MM.1S (cell line): ENCODE measurements around the gene ASTN1.

ENCODE experiments used
- DNase-seq: peaks from one replicate; pipeline ENCODE4 v3.0.0-alpha.2; 2015
- H2AFZ ChIP-seq: fragments of 300-600 bp; sonication (generic); 2 replicates; pipeline ENCODE4 v1.6.0; 2016; ENCODE audit warnings: antibody characterized with exemption, low read length
- H3F3A ChIP-seq: fragments of 300-600 bp; sonication (generic); 2 replicates; pipeline ENCODE4 v1.6.1; 2016; ENCODE audit warnings: mild to moderate bottlenecking, antibody characterized with exemption, low read length, moderate library complexity, mixed read lengths; ENCODE audit not compliant: insufficient read depth
- H3K27ac ChIP-seq: fragments of 300-600 bp; sonication (generic); 2 replicates; pipeline ENCODE4 v1.5.1; 2016; ENCODE audit warnings: mild to moderate bottlenecking, low read length
- H3K27me3 ChIP-seq: fragments of 300-600 bp; sonication (generic); replicated peaks from 2 replicates; pipeline ENCODE4 v1.6.0; 2016; ENCODE audit warnings: low read length; ENCODE audit not compliant: insufficient read depth
- H3K36me3 ChIP-seq: fragments of 300-600 bp; sonication (generic); replicated peaks from 2 replicates; pipeline ENCODE4 v1.6.1; 2016; ENCODE audit warnings: mild to moderate bottlenecking, low read length, mixed read lengths; ENCODE audit not compliant: insufficient read depth
- H3K4me1 ChIP-seq: fragments of 300-600 bp; sonication (generic); 2 replicates; pipeline ENCODE4 v1.6.1; 2016; ENCODE audit warnings: low read length, mixed read lengths
- H3K4me2 ChIP-seq: fragments of 300-600 bp; sonication (generic); 2 replicates; pipeline ENCODE4 v1.6.0; 2016; ENCODE audit warnings: low read depth, low read length
- H3K4me3 ChIP-seq: fragments of 300-600 bp; sonication (generic); 2 replicates; pipeline ENCODE4 v1.5.1; 2016; ENCODE audit warnings: low read length, mixed read lengths
- H3K79me2 ChIP-seq: fragments of 300-600 bp; sonication (generic); 2 replicates; pipeline ENCODE4 v1.6.1; 2016; ENCODE audit warnings: mixed run types, low read length, mixed read lengths
- H3K9ac ChIP-seq: fragments of 300-600 bp; sonication (generic); 2 replicates; pipeline ENCODE4 v1.6.1; 2016; ENCODE audit warnings: low read length, mixed read lengths
- H3K9me2 ChIP-seq: fragments of 300-600 bp; sonication (generic); replicated peaks from 2 replicates; pipeline ENCODE4 v1.6.1; 2016; ENCODE audit warnings: mild to moderate bottlenecking, low read length, mixed read lengths; ENCODE audit not compliant: insufficient read depth
- H3K9me3 ChIP-seq: fragments of 300-600 bp; sonication (generic); replicated peaks from 2 replicates; pipeline ENCODE4 v1.6.1; 2016; ENCODE audit warnings: mild to moderate bottlenecking, low read length, mixed read lengths; ENCODE audit not compliant: insufficient read depth
- H4K20me1 ChIP-seq: fragments of 300-600 bp; sonication (generic); 2 replicates; pipeline ENCODE4 v1.6.1; 2016; ENCODE audit warnings: mild to moderate bottlenecking, low read length, moderate library complexity, mixed read lengths; ENCODE audit not compliant: insufficient read depth
- EZH2 ChIP-seq: fragments of 300-600 bp; sonication (generic); optimal IDR thresholded peaks from 2 replicates; pipeline ENCODE3; 2017; ENCODE audit warnings: low read depth, mild to moderate bottlenecking, antibody characterized with exemption, low read length, mixed read lengths
- EZH2phosphoT487 ChIP-seq: fragments of 300-600 bp; sonication (generic); IDR thresholded peaks from 2 replicates; pipeline ENCODE4 v1.6.1; 2018; ENCODE audit warnings: antibody characterized with exemption, low read length
- TF ChIP-seq, protein P1 (sequence below): fragments of 300-600 bp; sonication (generic); IDR thresholded peaks from 2 replicates; pipeline ENCODE4 v1.5.1; 2016; ENCODE audit warnings: antibody characterized with exemption, low read length, mixed read lengths

ASTN1 gene

DNA sequence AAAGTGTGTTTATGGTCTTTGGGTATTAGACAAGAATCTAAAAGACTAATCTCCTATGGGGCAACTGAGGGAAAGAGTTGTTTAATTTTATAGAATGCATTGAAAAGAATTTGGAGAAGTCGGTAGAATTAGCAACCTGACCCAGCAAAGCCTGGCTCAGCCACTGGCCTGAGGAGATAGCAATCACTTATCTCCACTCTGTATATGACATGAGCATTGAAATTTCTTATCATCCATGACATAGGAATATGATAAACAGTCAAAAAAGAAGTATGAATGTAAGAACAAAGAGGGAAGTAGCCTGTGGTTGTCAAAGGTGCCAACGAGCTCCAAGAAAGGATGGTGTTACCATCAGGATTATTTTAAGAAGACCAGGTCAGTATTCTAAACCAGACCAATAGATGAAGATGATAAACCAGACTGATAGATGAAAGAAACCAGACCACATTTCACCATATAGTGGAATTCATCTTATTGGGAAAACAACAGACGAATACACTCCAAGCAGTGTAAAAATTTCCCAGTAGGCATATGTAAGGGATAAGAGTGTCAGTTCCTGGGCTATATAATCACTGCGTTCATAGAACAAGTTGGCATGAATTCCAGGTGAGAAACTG is 35.7 kb downstream of the ASTN1 start:
- Histone ChIP-seq H4K20me1 (no peaks in the 10 kb centered on the region), H3K4me1 (no peaks in the 10 kb centered on the region), H3K27me3 (no peaks in the 10 kb centered on the region), H3K4me2 (no peak overlapping the region), H3K9me3 (no peaks in the 10 kb centered on the region), H2AFZ (no peak overlapping the region), H3K9ac (no peak overlapping the region), H3K9me2 (no peaks in the 10 kb centered on the region), H3F3A (no peaks in the 10 kb centered on the region), H3K27ac (no peak overlapping the region), H3K36me3 (no peaks in the 10 kb centered on the region), H3K4me3 (no peak overlapping the region), H3K79me2 (no peaks in the 10 kb centered on the region)
- TF ChIP-seq, protein P1, sequence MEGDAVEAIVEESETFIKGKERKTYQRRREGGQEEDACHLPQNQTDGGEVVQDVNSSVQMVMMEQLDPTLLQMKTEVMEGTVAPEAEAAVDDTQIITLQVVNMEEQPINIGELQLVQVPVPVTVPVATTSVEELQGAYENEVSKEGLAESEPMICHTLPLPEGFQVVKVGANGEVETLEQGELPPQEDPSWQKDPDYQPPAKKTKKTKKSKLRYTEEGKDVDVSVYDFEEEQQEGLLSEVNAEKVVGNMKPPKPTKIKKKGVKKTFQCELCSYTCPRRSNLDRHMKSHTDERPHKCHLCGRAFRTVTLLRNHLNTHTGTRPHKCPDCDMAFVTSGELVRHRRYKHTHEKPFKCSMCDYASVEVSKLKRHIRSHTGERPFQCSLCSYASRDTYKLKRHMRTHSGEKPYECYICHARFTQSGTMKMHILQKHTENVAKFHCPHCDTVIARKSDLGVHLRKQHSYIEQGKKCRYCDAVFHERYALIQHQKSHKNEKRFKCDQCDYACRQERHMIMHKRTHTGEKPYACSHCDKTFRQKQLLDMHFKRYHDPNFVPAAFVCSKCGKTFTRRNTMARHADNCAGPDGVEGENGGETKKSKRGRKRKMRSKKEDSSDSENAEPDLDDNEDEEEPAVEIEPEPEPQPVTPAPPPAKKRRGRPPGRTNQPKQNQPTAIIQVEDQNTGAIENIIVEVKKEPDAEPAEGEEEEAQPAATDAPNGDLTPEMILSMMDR, result no peak
- TF ChIP-seq EZH2 (no peak), EZH2phosphoT487 (no peak)
- DNase-seq, result no peak

DNA sequence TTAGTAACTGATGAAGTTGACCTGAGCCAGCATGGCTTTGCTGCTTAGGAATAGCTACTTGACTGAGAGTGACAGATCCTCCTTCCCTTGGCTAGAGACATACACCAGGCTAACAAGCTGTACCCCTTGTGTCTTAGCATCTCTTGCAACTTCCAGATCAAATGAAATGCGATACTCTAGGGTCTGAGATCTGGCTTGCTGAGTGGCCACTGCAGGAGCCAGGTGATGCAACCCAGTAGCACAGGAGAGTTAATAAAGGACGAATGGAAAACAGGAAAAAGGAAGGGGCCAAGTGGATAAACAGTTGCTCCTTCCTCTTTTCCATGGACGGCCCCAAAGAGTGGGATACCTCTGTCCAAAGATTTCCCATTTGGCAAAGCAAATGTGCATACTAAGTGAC is 38.2 kb downstream of the ASTN1 start:
- H3K36me3 ChIP-seq, result no peaks in the 10 kb centered on the region

DNA sequence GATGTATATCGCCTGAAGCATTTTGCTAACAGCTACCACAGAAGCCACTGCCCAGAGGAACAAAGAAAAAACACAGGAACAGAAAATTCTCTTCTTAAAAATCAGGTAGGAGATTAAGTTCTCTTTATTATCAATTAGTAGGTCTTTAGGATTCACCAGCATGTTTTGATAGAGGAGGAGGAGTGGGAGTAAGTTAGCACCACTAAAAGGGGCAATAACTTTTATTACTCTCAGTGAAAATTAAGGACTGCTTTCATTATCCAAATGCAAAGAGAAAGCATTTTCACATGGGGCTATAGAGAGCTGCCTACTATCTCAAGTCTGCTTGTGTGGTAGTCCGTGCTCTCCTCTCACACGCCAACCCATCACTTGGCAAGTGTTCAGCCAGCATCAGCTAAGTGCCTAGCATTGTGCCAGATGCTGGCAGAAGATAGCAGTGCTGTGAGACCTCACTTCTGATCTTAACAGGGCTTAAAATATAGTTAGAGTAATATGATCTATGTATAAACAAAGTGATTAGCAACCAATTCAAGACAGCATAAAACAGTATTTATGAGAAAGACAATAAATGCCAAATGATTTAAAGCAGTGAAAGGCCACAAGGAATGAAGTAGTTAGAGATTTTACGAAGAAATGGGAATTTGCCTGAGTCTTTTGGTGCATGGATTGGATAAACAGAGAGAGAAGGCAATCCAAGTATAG is 39.8 kb downstream of the ASTN1 start:
- DNase-seq, result no peak
- Histone ChIP-seq H3K36me3 (no peaks in the 10 kb centered on the region), H3K4me2 (no peak overlapping the region), H3K79me2 (no peaks in the 10 kb centered on the region), H3K9ac (no peak overlapping the region), H3K9me3 (no peaks in the 10 kb centered on the region), H3K4me3 (no peak overlapping the region), H3K9me2 (no peaks in the 10 kb centered on the region), H2AFZ (no peak overlapping the region), H3K27ac (no peak overlapping the region), H3K4me1 (no peaks in the 10 kb centered on the region), H3F3A (no peaks in the 10 kb centered on the region), H4K20me1 (no peaks in the 10 kb centered on the region), H3K27me3 (no peaks in the 10 kb centered on the region)
- TF ChIP-seq EZH2phosphoT487 (no peak), EZH2 (no peak)
- TF ChIP-seq, protein P1, result no peak

More for the DNA sequence above, 38.2 kb downstream of the ASTN1 start:
- Histone ChIP-seq H3K4me2 (no peak overlapping the region), H3K4me3 (no peak overlapping the region), H3K27me3 (no peaks in the 10 kb centered on the region), H3K9me3 (no peaks in the 10 kb centered on the region), H3K79me2 (no peaks in the 10 kb centered on the region), H2AFZ (no peak overlapping the region), H3F3A (no peaks in the 10 kb centered on the region), H3K27ac (no peak overlapping the region), H3K9ac (no peak overlapping the region), H4K20me1 (no peaks in the 10 kb centered on the region), H3K4me1 (no peaks in the 10 kb centered on the region), H3K9me2 (no peaks in the 10 kb centered on the region)
- TF ChIP-seq EZH2, result no peak
- TF ChIP-seq EZH2phosphoT487, result no peak
- DNase-seq, result no peak
